ENCODE data around the gene WDFY3. TPM values are rescaled to one million over a fixed set of nuclear protein-coding genes. Genes with fewer than 3 reads are reported as not detected.
"Not testable (repeated sequence)": the region's sequence is repeated elsewhere in the genome, so short reads cannot be mapped to it uniquely, and the experiment has no call there.

Gene WDFY3
- total RNA-seq, 4 donors from 2014 or later: 73.2 to 98.4 (median 90.2) TPM

GRCh38 chr4:84688605-84689004, 277.9 kb downstream of the WDFY3 start:
- no peak overlapping the region for H3K4me3 ChIP-seq (ENCODE audit: low read depth, poor library complexity, severe bottlenecking)
- intact Hi-C loops (cut with DNase I; ENCODE audit: low total_unique reads): no loop called here
- WGBS, 2 donors: 95% methylated on average over 5 of the region's 5 CpGs
- no peak for DNase-seq (ENCODE audit: low spot score in 2 of 2)
- TF ChIP-seq CTCF (IDR thresholded peaks at IDR 0.05): no peak
- TF ChIP-seq POLR2A (IDR thresholded peaks at IDR 0.05): no peak

GRCh38 chr4:84685105-84685504, 281.4 kb downstream of the WDFY3 start:
- WGBS, 2 donors: 71 to 78% methylated on average over 1 of the region's 1 CpG
- DNase-seq (ENCODE audit: low spot score in 2 of 2): no peak
- intact Hi-C loops (cut with DNase I; ENCODE audit: low total_unique reads): no loop called here
- H3K4me3 ChIP-seq (ENCODE audit: low read depth, poor library complexity, severe bottlenecking): no peak overlapping the region
- TF ChIP-seq POLR2A (IDR thresholded peaks at IDR 0.05) (no peak), CTCF (IDR thresholded peaks at IDR 0.05) (no peak)

GRCh38 chr4:84684361-84684760, 282.1 kb downstream of the WDFY3 start:
- no peak for DNase-seq (ENCODE audit: low spot score in 2 of 2)
- intact Hi-C loops (cut with DNase I; ENCODE audit: low total_unique reads): no loop called here
- no peak for TF ChIP-seq CTCF (IDR thresholded peaks at IDR 0.05)
- TF ChIP-seq POLR2A (IDR thresholded peaks at IDR 0.05): no peak
- 83 to 84% methylated on average over 3 of the region's 3 CpGs for WGBS, 2 donors
- H3K4me3 ChIP-seq (ENCODE audit: low read depth, poor library complexity, severe bottlenecking): no peak overlapping the region

GRCh38 chr4:84683064-84683850, 283.2 kb downstream of the WDFY3 start:
- no peak for DNase-seq (ENCODE audit: low spot score in 2 of 2)
- TF ChIP-seq POLR2A (IDR thresholded peaks at IDR 0.05) (no peak), CTCF (IDR thresholded peaks at IDR 0.05) (no peak)
- H3K4me3 ChIP-seq (ENCODE audit: low read depth, poor library complexity, severe bottlenecking): no peak overlapping the region
- intact Hi-C loops (cut with DNase I; ENCODE audit: low total_unique reads): no loop called here
- WGBS, 2 donors: 69 to 75% methylated on average over 7 of the region's 7 CpGs

- intact Hi-C loops (cut with DNase I; ENCODE audit: low total_unique reads); H3K4me3 ChIP-seq (ENCODE audit: low read depth, poor library complexity, severe bottlenecking): not testable (repeated sequence)
- WGBS, 2 donors: 86 to 89% methylated on average over 4 of the region's 4 CpGs
Observed at GRCh38 chr4:84682661-84683060, 283.8 kb downstream of the WDFY3 start.

GRCh38 chr4:84681486-84682274, 284.8 kb downstream of the WDFY3 start:
- 82 to 89% methylated on average over 2 of the region's 2 CpGs for WGBS, 2 donors
- TF ChIP-seq POLR2A (IDR thresholded peaks at IDR 0.05) (no peak), CTCF (IDR thresholded peaks at IDR 0.05) (no peak)
- DNase-seq (ENCODE audit: low spot score in 2 of 2): no peak
- intact Hi-C loops (cut with DNase I; ENCODE audit: low total_unique reads): no loop called here
- H3K4me3 ChIP-seq (ENCODE audit: low read depth, poor library complexity, severe bottlenecking): no peak overlapping the region

More at GRCh38 chr4:84682661-84683060, 283.8 kb downstream of the WDFY3 start:
- DNase-seq (ENCODE audit: low spot score in 2 of 2): not testable (repeated sequence)

All from lower leg skin (tissue), 4 donors.